Right lobe of liver (tissue), 6 donors: Measurements from ENCODE around the gene PPAN. TPM values are rescaled to one million over a fixed set of nuclear protein-coding genes. Genes with fewer than 3 reads are reported as not detected.

Source experiments
- ATAC-seq, 4 donors: fragments of 200-7000 bp; cut with Tn5 transposase; one replicate each; pipeline ENCODE4 v1.9.1; 2020; ENCODE audit warnings: mild to moderate bottlenecking in 4 of 4, moderate library complexity in 4 of 4
- DNase-seq, 3 donors: peaks; one replicate each; pipeline ENCODE4 v3.0.0-alpha.2; 2020
- H3K27ac ChIP-seq, 3 donors: fragments of 200-600 bp; one replicate each; pipeline ENCODE4 v1.8.0; 2022
- H3K27me3 ChIP-seq, 2 donors: fragments of 200-600 bp; one replicate each; pipeline ENCODE4 v1.8.0; 2022
- H3K36me3 ChIP-seq, 4 donors: fragments of 200-600 bp; sonication (generic) in 1 of 4; one replicate each; pipeline versions ENCODE4 v1.5.1 to v1.8.0; 2017 to 2022; ENCODE audit warnings: control low read depth in 1 of 4
- H3K4me1 ChIP-seq, 4 donors: fragments of 200-600 bp; sonication (generic) in 1 of 4; one replicate each; pipeline versions ENCODE4 v1.5.1 to v1.8.0; 2017 to 2022; ENCODE audit warnings: control low read depth in 1 of 4
- H3K4me3 ChIP-seq, 3 donors: fragments of 200-600 bp; one replicate each; pipeline ENCODE4 v1.8.0; 2022
- H3K9me3 ChIP-seq, 4 donors: fragments of 200-600 bp; sonication (generic) in 1 of 4; one replicate each; pipeline versions ENCODE4 v1.5.1 to v1.8.0; 2017 to 2022; ENCODE audit warnings: control low read depth in 1 of 4
- CTCF ChIP-seq, 4 donors: fragments of 200-600 bp in 3 of 4; fragments of 450-650 bp in 1 of 4; IDR thresholded peaks; one replicate each; pipeline versions ENCODE4 v1.5.1 to v1.8.0; 2016 to 2022; ENCODE audit warnings: antibody characterized with exemption in 4 of 4, mild to moderate bottlenecking in 2 of 4
- POLR2A ChIP-seq: fragments of 450-650 bp; IDR thresholded peaks from one replicate; pipeline ENCODE4 v1.6.1; 2017; ENCODE audit warnings: antibody characterized with exemption, mild to moderate bottlenecking
- WGBS: methylation state at CpG from one replicate; pipeline ENCODE4 v1.1.6; 2018; ENCODE audit warnings: low coverage, low lambda C conversion rate; ENCODE audit not compliant: insufficient coverage; ENCODE audit errors: missing lambda C conversion rate; 5-methylcytosine and 5-hydroxymethylcytosine counted together
- intact Hi-C, 2 donors: fragments of 100-400 bp; cut with DNase I; formaldehyde crosslinking; loops; one replicate each; pipeline versions ENCODE4 v1.11.2 to v1.14.1; 2022
- long read RNA-seq: library from polyadenylated mRNA; unstranded; transcript quantifications from one replicate; pipeline ENCODE4 v2.0.0, GENCODE V29; 2019
- total RNA-seq, 6 experiments: library from RNA; depleted of rRNA in 2 of 6; stranded (reverse); fragments of >200 nt in 2 of 6; fragmentation: NEBNext Ultra II Directional in 3 of 6; extraction: Animal tissue kit (Norgen Biotek cat#: 25700) in 3 of 6; gene quantifications; one replicate each; pipeline versions ENCODE4 v1.1.0 to v1.2.4, GENCODE V29; 2016 to 2023
- donor health status: DM: no; HTN: yes; CAD: no.
- donor health status: DM: no; HTN: no; CAD: no.
- donor health status: DM: no; HTN: no; CAD: no.
- donor health status: DM: no; HTN: yes; CAD: no.
- donor health status: DM: no; HTN: yes; CAD: no.

Gene PPAN
- total RNA-seq = 10 to 100 TPM; 11.2 to 19.9 (median 18.4) TPM
- long read RNA-seq, partial matches to known transcripts = 0 of 4 reads
- long read RNA-seq, other reads (novel, unspliced or antisense) = 0 of 4 reads

GRCh38 chr19:10106100-10106936, at the start of gene PPAN:
PPAN (plus strand) TSS chr19:10106362; CDS start chr19:10106395, 33 bp downstream.
- 2% methylated on average over 14 of the region's 71 CpGs for WGBS

GRCh38 chr19:10061717-10062310, 44.3 kb upstream of the PPAN start:
- H3K27ac ChIP-seq = no peak overlapping the region
- TF ChIP-seq CTCF (IDR thresholded peaks at IDR 0.05) (no peak), POLR2A (no peak)
- no peak overlapping the region for H3K4me3 ChIP-seq
- H3K27me3 ChIP-seq = no peaks in the 10 kb centered on the region
- DNase-seq (no peak), ATAC-seq (peak in 1 of 4 donors; percentile 27)
- WGBS = 80% methylated on average over 4 of the region's 21 CpGs
- no peaks in the 10 kb centered on the region for H3K9me3 ChIP-seq
- intact Hi-C loops = no loop called here
- peaks cover 0 to 9% (median 3%) of the 10 kb centered on the region in 4 donors for H3K36me3 ChIP-seq
- H3K4me1 ChIP-seq = peaks cover 0 to 5% (median 0%) of the 10 kb centered on the region in 4 donors

More at GRCh38 chr19:10106100-10106936, at the start of gene PPAN:
- peaks cover 0 to 7% (median 3%) of the 10 kb centered on the region in 4 donors for H3K4me1 ChIP-seq
- ATAC-seq = peak; percentile 94 to 98 (median 94)
- peaks cover 0 to 40% (median 26%) of the 10 kb centered on the region in 4 donors for H3K36me3 ChIP-seq
- peak within 1 kb of the TSS; percentile 14 to 31 (median 20) for H3K27ac ChIP-seq
- H3K4me3 ChIP-seq = peak within 1 kb of the TSS; percentile 81 to 98 (median 90)
- H3K9me3 ChIP-seq = no peaks in the 10 kb centered on the region
- no peaks in the 10 kb centered on the region for H3K27me3 ChIP-seq
- intact Hi-C loops = no loop called here
- peak; percentile 98 to 99 (median 99) for DNase-seq
- TF ChIP-seq POLR2A (peak; percentile 62), CTCF (IDR thresholded peaks at IDR 0.05) (no peak)

GRCh38 chr19:10068205-10068604, 38.0 kb upstream of the PPAN start:
- DNase-seq = peak in 1 of 3 donors; percentile 3

More at GRCh38 chr19:10068205-10068604, 38.0 kb upstream of the PPAN start:
- Histone ChIP-seq H3K27me3 (no peaks in the 10 kb centered on the region), H3K4me1 (peaks cover 0 to 41% (median 7%) of the 10 kb centered on the region in 4 donors), H3K36me3 (peaks cover 0 to 5% (median 0%) of the 10 kb centered on the region in 4 donors), H3K27ac (no peak overlapping the region), H3K4me3 (no peak overlapping the region), H3K9me3 (no peaks in the 10 kb centered on the region)
- WGBS = 67% methylated on average over 3 of the region's 4 CpGs
- intact Hi-C loops = no loop called here
- TF ChIP-seq POLR2A (no peak), CTCF (IDR thresholded peaks at IDR 0.05) (no peak)
- ATAC-seq = no peak
